NCI-H774 (cell line): ENCODE results near the gene AARSD1.
"Not testable (repeated sequence)": the region's sequence is repeated elsewhere in the genome, so short reads cannot be mapped to it uniquely, and the experiment has no call there.

Source experiments
- DNase-seq: peaks from one replicate; lab custom pipeline; 2025; lab: John Stamatoyannopoulos, UW

The AARSD1 gene

DNA sequence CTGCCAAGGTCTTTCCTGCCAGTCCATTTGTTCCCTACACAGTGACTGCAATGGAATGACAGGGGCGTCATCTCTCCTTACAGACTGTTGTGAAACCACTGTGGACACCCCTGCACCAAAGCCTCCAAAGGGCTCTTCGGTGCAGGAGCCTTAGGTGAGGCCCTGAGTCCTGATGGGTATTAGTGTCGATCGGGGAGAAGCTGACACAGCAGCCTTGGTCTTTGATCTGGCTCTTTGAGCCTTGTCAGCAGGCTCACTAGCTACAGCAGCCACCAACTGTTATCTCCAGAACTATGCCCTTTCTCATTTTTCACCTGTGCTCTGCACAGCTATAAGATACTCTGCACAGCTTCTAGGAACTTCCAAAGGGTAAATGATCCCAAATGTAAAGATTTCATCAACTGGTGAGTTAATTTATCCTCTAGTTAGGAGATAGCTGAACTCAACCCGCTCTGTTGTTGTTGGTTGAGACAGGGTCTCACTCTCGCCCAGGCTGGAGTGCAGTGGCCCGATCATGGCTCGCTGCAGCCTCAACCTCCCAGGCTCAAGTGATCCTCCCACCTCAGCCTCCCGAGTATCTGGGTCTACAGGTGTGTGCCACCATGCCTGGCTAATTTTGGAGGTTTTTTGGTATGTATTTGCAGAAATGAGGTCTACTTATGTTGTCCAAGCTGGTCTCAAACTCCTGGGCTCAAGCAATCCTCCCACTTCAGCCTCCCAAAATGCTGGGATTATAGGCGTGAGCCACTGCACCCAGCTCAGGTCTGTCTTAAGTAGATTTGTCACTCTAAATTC is 44.0 kb downstream of the AARSD1 start:
- peak; percentile 38 for DNase-seq

DNA sequence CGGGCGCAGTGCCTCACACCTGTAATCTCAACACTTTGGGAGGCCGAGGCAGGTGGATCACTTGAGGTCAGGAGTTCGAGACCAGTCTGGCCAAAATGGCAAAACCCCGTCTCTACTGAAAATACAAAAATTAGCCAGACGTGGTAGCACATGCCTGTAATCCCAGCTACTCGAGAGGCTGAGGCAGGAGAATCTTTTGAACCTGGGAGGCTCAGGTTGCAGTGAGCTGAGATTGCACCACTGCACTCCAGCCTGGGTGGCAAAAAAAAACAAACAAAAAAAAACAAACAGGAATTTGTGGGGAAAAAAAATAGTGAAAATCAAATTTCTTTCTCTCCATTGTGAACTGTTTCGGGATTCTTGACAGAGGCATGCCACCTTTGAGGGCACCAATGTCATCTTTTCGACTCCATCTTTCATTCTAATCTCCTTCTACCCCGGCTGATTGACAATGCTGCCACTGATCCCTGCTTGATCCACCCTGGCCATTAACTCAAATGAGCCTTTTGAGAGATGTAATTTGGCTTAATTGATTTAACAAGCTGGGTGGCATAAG is 44.7 kb downstream of the AARSD1 start:
- not testable (repeated sequence) for DNase-seq

DNA sequence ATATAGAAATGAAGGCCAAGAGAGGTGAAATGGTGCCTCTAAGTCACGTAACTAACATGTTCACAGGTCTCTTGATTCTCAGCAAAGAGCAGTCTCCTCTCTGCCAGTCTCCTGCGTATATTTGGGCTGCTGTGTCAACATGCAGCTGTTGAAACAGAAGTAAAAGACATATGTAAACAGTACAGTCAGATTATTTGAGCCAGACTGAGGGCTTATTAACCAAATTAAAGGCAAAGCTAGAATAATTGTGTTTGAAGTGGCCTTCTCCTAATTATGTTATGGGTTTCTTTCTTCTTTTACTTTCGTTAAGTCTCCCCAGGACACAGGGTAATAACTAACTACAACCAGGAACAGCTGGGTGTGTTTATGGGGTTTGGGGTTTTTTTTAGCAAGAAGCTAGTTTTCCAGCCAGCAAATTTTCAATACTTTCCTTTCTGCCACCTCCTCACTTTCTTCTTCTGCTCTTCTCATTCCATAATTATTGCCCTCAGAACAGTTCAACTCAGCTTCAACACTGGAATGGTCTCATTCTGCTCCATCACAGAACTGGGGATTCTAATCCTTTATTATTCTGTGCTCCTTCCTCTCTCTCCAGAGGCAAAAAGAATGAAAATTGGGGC is 45.2 kb downstream of the AARSD1 start:
- peak; percentile 99 for DNase-seq

DNA sequence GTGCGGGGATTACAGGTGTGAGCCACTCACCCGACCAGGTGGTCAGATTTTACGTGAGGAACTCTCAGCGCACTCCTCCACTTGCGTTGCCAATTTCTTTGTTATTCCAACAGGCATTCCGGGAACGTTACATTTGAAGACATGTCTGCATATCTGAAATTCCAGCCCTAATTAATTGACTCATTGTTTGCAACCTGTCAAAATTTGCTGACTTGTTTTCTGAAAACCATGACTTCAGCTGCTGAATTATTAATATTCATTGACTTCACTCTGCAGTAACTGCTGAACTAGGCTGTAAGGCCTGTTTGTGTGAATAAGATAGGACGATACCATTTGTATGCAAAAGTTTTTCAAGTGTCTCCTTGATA is 47.0 kb downstream of the AARSD1 start:
- peak; percentile 30 for DNase-seq

DNA sequence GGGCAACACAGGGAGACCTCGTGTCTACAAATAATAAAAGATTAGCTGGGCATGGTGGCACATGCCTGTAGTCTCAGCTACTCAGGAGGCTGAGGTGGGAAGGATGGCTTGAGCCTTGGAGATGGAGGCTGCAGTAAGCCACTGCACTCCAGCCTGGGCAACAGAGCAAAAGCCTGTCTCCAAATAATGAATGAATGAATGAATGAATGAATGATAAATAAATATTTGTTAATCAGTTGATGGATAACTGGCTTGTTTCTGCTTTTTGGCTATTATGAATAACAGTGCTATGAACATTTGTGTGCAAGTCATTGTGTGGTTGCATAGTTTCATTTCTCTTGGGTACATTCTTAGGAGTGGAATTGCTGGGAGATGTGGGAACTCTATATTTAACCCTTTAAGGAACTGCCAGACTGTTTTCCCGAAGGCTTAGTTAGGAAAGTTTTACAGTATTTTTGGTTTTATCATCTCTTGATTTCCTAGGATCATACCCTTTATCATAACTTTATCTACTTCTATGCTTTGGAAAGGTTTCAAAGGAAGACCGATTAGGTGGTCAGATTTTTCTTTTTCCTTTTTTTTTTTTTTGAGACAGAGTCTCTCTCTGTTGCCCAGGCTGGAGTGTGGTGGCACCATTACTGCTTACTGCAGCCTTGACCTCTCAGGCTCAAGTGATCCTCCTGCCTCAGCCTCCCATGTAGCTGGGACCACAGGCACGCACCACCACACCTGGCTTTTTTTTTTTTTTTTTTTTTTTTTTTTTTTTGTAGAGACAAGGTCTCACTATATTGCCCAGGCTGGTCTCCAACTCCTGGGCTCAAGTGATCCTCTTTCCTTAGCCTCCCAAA is 47.6 kb downstream of the AARSD1 start:
- DNase-seq = not testable (repeated sequence)

DNA sequence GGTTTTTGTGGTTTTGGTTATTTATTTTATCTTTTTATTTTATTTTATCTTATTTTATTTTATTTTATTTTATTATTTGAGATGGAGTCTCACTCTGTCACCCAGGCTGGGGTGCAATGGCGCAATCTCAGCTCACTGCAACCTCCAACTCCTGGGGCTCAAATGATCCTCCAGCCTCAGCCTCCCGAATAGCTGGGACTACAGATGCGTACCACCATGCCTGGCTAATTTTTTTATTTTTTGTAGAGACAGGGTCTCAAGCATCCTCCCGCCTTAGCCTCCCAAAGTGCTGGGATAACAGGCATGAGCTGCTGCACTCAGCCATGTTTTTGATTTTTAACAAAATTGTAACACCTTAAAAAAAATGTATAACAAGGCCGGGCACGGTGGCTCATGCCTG is 49.0 kb downstream of the AARSD1 start:
- DNase-seq = not testable (repeated sequence)

DNA sequence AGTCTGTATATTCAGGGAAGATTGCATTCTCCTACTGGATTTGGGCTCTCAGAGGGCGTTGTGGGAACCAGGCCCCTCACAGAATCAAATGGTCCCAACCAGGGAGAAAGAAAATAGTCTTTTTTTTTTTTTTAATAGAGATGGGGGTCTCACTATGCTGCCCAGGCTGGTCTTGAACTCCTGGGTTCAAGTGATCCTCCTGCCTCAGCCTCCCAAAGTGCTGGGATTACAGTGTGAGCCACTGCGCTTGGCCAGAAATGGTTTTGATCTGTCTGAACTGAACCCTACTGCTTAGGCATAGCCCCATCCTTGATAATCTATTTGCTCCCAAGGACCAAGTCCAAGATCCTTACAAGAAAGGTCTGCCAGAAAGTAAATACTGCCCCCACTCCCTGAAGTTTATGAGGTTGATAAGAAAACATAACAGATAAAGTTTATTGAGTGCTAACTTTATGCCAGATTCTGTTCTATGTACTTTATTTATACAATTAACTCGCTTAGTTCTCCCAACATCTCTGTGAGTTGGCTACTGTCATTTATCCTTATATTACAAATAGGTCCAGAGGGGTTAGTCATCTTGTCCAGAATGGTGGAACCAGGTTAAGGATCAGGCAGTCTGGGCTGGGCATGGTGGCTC is 50.2 kb downstream of the AARSD1 start:
- DNase-seq = no peak

DNA sequence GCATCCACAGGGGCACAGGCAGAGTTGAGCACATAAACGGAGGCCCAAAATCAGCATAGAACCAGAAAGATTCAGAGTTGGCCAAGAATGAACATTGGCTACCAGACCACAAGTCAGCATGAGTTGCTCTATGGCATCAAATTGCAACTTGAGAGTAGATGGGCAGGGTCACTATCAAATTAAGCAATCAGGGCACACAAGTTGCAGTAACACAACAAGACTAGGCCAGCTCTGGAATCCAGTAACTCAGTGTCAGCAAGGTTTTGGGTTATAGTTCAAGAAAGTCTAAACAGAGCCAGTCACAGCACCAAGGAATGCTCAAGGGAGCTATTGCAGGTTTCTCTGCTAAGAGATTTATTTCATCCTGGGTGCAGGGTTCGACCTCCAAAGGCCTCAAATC is 50.7 kb downstream of the AARSD1 start:
- DNase-seq = no peak

DNA sequence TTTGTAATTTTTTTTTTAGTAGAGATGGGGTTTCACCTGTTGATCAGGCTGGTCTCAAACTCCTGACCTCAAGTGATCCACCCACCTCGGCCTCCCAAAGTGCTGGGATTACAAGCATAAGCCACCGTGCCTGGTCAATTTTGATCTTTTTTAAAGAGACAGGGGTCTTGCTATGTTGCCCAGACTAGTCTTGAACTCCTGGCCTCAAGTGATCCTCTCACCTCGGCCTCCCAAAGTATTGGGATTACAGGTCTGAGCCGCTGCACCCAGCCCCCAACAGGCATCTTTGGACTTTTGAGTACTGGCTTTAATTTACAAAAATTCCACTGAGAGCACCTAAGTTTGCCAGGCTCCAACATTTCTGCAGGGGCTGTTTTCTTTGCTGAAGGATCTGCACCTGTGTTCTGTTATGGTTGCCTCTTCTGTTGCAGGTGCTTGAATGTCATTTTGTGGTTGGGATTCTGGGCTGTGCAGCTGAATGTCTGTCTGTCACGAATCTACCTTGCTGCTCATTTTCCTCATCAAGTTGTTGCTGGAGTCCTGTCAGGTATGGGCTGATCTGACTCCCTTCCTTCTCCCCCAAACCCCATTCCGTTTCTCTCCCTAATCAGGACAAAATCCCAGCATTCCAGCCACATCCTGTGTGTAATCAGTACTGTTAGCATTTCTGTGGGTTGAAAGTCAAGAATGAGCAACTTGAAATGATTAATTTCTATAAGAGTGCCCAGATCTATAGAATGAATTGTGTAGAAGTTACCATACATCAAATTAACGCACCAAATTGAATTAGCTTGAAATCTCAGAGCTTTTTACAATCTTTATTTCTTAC is 55.2 kb downstream of the AARSD1 start:
- no peak for DNase-seq

DNA sequence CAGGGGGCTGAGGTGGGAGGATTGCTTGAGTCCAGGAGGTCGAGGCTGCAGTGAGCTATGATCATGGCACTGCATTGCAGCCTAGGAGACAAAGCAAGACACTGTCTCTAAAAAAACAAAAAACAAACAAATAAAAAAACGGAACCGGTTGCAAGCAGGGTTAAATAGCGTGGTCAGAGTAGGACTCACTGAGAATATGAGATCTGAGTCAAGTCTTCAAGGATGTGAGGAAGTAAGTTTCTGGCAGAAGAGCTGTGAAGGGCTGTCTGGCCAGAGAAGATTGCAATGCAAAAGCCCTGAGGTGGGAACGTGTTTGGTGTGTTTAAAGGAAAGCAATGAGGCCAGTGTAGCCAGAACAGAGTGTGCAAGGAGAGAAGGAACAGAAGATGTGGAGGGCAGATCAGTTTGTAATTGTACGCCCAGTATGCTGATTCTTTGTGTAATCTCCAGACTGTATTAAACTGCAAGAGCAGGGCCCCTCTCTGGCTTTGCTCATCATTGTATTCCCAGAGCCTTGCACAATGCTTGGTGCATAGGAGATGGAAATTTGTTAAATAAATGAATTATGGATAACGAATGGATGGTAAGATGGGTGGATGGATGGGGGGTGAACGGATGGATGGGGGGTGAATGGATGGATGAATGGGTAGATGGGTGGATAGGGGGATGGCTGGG is 57.3 kb downstream of the AARSD1 start:
- DNase-seq = no peak

DNA sequence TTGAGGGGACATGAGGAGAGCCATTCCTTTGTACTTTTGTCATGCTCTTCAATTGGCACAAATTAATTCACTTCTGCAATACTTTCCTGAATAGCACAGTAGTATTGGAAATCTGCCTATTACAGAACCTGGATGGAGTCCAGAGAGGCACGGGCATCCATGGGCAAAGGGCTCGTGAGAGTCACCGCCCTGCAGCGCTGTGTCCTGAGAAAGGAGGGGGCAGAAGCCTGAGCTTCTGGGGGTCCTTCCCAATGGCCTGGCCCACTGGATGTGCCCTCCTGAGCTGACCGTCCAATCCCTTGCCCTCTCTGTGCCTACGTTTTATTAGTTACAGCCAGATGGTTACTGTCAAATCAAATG is 60.2 kb downstream of the AARSD1 start:
- no peak for DNase-seq

DNA sequence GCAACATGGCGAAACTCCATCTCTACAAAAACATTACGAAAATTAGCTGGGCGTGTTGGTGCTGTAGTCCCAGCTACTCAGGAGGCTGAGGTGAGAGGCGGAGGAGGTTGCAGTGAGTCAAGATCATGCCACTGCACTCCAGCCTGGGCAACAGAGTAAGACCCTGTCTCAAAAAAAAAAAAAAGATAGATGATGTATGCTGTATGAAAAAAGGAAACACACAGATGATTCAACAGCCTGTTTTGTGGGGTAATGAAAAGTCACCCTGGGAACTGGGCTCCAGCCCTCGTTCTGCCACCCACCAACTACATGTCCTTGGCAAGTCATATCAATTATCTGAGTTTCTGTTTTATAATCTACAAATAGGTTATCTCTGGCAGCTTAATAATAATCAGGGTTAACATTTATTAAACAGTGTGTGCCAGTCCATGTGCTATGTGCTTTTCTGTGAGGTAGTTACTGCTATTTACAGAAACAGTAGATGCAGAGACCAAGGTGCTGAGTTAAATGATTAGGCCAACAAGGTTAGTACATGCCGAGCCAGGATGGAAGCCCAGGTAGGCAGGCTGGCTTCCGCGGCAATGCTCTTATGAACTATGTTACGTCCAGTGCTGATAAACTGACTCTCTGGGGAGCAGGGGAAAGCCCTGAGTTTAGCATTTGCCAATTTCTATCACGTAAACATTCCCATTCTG is 62.6 kb downstream of the AARSD1 start:
- no peak for DNase-seq
